GM18907 (cell line): ENCODE results near the gene EAPP.
"Not testable (repeated sequence)": the region's sequence is repeated elsewhere in the genome, so short reads cannot be mapped to it uniquely, and the experiment has no call there.

ENCODE experiments used
- ATAC-seq: cut with Tn5 transposase; IDR thresholded peaks from one replicate; pipeline ENCODE4 v1.9.1; 2021; ENCODE audit warnings: mild to moderate bottlenecking, moderate library complexity; ENCODE audit not compliant: unreplicated experiment

EAPP gene, protein sequence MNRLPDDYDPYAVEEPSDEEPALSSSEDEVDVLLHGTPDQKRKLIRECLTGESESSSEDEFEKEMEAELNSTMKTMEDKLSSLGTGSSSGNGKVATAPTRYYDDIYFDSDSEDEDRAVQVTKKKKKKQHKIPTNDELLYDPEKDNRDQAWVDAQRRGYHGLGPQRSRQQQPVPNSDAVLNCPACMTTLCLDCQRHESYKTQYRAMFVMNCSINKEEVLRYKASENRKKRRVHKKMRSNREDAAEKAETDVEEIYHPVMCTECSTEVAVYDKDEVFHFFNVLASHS

DNA sequence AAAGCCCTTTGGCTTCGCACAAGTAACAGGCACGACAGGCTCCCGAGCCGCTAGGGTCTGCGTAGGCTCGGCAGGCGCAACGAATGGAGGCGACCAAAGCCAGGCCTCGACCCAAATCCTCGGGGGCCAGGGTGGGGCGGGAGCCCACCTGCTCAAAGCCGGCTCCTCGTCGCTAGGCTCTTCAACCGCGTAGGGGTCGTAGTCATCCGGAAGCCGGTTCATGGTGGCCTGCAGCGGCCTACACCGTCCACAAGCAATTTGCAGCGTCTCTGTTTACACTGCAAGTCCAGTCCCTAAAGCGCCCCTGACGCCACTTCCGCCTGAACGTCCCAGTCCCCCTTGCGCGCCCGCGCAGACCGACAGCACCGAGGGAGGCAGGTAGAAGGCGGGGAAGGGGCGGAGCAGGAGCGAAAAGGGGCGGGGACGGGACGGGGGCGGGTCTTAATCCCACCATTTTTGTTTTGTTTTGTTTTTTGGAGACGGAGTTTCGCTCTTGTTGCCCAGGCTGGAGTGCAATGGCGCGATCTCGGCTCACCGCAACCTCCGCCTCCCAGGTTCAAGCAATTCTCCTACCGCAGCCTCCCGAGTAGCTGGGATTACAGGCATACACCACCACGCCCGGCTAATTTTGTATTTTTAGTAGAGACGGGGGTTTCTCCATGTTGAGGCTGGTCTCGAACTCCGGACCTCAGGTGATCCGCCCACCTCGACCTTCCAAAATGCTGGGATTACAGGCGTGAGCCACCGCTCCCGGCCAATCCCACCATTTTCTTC is at the start of gene EAPP:
TSS of gene EAPP (minus strand) at position 295 of the 774 bp plus-strand sequence. CDS start at position 222, 73 bp downstream.
- ATAC-seq: peak; percentile 99

DNA sequence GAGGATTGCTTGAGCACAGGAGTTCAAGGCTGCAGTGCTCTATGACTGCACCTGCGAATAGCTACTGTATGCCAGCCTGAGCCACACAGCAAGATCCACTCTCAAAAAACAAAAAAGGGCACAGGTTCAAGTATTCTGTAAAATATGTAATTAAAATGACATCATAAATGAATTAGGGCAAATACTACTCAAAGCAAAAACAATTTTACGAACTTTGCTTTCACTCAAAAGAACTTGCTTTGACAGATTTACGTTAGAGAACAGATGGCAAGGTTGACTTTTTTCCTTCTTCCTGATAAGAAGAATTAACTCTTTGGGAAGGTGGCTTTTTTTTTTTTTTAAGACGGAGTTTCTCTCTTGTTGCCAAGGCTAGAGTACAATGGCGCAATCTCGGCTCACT is 44.0 kb upstream of the EAPP start:
- no peak for ATAC-seq

DNA sequence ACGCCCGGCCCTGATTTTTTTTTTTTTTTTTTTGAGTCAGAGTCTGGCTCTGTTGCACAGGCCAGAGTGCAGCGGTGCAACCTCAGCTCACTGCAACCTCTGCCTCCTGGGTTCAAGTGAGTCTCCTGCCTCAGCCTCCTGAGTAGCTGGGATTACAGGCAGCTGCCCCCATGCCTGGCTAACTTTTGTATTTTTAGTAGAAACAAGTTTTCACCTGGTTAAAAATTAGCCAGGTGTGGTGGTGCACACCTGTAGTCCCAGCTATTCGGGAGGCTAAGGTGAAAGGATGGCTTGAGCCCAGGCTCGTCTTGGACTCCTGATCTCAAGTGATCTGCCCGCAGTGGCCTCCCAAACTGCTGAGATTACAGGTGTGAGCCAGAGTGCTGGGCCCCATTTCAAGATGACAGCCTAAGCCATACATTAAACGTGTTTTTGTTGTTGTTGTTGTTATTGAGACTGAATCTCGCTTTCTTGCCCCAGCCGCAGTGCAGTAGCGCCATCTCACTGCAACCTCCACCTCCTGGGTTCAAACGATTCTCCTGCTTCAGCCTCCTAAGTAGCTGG is 42.7 kb upstream of the EAPP start:
- no peak for ATAC-seq

DNA sequence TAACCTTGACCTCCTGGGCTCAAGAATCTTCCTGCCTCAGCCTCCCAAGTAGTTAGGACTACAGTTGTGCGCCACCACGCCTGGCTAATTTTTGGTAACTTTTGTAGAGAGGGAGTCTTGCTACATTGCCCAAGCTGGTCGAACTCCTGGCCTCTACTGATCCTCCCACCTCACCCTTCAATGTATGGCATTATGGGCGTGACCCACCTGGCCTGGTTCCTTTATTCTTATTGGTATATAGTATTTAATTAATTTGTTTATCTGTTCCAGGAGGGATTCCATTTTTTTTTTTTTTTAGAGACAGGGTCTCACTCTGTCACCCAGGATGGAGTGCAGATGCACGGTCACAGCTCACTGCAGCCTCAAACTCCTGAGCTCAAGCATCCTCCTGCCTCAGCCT is 40.9 kb upstream of the EAPP start:
- no peak for ATAC-seq

DNA sequence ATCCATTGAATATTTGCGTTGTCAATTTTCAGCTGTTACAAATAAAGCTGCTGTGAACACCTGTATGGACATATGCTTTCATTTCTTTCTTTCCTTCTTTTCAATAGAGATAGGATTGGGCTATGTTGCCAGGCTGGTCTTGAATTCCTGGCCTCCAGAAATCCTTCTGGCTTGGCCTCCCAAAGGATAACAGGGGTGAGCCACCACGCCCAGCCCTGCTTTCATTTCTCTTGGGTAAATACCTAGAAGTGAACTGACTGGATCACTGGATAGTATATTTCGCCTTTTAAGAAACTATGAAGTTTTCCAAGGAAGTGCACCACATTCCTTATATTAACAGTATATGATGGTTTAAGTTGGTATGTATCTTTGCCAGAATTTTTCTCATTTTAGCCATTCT is 32.3 kb upstream of the EAPP start:
- no peak for ATAC-seq

DNA sequence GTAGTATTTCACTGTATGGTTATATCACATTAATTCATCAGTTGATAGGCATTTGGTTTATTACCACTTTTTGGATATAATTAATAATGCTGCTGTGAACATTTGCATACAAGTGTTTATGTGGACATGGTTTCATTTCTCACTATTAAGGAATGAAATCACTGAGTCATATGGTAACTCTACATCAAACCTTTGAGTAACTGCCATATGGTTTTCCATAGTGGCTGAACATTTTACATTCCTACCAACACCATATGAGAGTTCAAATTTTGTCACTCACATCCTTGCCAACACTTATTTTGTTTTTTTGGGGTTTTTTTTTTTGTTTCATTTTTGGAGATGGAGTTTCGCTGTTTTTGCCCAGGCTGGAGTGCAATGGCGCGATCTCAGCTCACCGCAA is 30.2 kb upstream of the EAPP start:
- no peak for ATAC-seq

DNA sequence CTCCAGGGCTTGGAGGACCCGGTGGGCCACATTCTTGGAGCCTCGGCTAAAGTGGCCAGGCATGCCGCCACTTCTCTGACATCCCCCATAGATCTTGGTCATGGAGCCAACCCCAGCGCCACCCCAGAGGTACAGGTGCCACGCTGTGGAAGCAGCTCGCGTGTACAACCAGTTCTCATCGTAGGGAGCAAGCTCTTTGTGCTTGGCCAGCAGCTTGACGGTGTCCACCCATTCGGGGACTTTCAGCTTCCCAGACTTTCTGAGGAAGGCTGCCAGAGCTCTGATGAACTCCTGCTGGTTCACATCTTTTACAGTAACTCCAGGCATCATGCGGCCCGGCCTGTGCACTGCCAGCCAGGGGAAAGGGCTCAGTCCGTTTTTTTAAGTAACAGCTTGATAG is 29.3 kb upstream of the EAPP start:
- ATAC-seq: no peak

DNA sequence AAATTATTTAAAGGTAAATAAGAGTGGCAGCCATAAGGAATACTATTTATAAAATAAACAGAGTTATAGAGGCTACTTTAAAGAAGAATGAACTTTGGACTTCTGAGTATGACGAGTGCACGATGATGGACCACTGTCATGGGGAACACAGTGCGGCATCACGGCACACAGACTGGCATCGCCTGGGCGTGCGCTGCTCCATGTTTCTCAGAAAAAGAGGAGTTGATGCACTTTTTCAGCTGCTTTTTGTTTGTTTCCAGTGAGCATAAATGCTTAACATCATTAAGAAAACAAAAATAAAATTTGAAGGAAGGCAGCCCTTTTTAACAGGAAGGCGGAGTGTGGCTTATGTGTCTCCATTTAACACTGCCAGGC is 23.3 kb upstream of the EAPP start:
- ATAC-seq: no peak

DNA sequence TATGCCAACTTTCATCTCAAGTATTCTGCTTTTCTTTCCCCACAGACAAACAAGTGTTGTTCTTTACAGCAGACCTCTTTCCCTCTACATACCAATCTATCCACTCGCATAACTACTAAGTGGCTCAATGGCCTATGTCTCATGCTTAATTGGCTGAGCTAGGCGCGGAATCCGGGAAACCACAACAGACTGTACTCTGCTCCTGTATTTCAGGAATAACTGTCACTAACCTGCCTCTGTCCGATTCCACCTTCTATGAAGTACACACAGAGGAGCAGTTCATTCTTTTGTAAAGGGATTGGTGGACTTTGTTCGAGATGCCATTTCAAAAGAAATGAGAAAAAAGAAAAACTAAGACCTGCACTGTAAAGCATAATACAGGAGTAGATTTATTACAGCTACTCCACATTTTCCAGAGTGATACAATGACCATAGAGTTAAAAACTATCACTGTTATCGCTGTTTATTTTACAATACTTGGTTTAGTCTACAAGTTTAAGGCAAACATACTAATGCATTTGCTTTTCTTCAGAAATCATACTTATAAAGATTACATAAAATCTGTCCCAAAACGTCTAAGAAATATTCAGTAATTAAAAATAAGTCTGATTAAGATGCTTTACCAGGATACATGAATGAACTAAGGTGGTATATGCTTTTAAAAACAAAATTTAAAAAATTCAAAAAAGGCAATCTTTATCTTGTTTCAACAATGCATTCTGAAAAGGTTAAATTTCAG is 22.7 kb upstream of the EAPP start:
- not testable (repeated sequence) for ATAC-seq

DNA sequence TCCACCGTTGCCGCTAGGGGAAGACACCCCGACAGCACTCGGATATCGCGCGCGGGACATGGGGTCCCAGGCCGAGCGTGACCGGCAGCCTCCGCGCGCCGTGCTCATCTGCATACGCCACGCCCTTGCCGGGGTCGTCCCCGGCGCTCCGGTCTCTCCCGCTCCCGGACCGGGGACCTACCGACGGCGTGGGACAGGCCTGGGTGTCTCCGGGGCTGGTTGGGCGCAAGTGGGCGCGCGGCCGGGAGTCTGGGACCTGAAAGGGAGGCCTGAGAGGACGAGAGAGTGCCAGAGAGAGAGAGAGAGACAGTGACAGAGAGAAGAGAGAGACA is 17.0 kb upstream of the EAPP start:
- peak; percentile 60 for ATAC-seq

DNA sequence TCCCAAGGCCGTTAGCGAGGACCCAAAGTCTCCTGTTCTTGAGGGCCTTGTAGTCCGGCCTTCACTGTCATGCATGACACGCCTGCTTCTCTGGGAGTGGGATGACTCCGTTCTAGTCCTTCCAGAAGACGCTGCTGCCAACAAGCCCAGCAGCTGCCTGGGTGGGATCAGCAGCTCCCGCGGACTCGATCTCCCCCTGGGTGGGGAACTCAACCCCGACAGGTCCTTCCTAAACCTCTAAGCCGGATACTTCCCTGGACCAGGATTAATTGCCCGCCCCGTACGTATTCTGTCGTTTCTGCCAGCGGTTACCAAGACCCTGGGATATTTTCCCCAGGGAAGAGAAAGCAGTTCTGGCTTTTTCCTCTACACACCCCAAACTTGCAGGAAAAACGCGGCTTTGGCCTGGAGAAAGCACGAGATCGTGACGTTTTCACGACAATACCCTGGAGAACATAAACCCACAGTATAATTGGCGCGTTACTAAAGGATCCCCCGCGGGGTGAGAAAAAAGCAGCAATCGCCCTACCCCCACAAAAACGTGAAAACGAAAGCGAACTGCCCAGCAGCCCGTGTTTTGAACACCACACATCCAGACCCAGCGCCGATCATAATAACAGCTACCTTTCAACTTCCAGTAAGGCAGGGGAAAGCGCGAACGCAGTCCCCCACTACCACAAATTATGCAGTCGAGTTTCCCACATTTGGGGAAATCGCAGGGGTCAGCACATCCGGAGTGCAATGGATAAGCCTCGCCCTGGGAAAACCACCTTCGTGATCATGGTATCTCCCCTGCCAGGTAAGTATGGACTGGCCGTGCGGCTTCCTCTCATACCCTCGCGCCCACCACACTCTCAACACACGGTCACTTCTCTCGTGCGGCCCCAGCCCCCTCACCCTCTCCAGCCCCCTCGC is 16.3 kb upstream of the EAPP start:
- ATAC-seq: peak; percentile 82

DNA sequence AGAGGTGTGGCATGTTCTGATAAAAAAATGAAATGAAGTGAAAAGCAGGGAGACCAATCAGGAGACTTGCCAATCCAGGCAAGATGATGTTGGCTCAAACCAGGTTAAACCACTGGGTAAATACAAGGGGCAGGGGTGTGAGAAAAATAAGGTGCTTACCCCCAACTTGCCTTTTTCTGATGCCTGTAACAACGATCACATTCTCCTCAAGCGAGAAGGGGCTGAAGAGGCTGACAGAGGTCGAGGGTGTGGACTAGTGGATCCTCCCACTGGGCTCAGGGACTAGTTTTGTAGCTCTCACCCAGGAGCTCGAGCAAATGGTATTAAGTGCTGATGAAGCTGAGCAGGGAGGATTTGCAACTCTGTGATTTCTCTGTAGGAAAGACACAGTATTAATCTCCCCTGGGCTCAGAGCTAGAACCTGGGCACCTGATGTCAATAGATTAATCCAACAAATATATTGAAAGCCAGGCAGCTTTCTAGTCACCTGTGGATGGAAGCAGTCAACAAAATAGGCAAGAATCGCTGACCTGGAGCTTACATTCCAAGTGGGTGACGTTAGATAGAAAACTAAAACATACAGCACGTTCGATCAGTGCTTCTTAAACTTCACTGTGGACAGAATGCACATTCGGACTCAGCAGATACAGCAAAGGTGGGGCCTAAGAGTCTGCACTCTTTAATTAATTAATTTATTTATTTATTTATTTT is 15.2 kb upstream of the EAPP start:
- no peak for ATAC-seq

DNA sequence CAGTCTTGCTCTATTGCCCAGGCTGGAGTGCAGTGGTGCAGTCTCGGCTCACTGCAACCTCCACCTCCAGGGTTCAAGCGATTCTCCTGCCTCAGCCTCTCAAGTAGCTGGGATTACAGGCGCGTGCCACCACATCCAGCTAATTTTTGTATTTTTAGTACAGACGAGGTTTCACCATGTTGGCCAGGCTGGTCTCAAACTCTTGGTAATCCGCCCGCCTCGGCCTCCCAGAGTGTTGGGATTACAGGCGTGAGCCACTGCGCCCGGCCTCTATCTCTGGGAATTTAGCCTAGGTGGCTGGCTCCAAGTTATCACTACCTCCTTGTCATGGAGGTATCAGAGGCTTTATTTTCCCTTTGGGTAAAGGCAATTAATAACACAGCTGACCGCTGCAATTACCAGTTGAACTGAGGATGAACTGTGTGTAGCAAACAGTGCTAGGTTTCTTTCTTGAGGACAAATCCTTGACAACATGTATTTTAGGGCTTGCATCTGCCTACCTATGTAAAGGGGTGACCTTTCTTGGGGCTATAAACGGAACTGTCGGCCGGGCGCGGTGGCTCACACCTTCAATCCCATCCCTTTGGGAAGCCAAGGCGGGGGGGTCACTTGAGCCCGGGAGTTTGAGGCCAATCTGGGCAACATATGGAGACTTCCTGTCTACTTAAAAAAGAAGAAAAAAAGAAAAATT is 9.9 kb upstream of the EAPP start:
- ATAC-seq: not testable (repeated sequence)

DNA sequence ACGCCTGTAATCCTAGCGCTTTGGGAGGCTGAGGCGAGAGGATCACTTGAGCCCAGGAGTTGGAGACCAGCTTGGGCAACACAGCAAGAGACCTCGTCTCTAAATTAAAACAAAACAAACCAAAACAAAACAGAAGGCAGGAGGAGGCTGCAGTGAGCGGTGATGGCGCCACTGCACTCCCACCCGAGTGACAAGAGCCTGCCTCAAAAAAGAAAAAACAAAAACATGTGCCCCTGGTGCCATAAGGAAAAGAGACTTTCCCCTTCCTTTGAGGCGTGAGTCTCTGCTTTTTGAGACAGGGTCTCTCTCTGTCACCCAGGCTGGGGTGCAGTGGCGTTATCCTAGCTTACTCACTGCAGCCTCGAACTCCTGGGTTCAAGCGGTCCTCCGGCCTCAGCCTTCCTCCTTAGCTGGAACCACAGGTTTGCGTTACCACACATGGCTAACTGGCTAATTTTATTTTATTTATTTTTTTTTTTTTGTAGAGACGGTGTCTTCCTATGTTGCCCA is 9.0 kb upstream of the EAPP start:
- ATAC-seq: no peak

DNA sequence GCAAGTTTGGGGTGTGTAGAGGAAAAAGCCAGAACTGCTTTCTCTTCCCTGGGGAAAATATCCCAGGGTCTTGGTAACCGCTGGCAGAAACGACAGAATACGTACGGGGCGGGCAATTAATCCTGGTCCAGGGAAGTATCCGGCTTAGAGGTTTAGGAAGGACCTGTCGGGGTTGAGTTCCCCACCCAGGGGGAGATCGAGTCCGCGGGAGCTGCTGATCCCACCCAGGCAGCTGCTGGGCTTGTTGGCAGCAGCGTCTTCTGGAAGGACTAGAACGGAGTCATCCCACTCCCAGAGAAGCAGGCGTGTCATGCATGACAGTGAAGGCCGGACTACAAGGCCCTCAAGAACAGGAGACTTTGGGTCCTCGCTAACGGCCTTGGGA is 7.6 kb upstream of the EAPP start:
- ATAC-seq: peak; percentile 45

DNA sequence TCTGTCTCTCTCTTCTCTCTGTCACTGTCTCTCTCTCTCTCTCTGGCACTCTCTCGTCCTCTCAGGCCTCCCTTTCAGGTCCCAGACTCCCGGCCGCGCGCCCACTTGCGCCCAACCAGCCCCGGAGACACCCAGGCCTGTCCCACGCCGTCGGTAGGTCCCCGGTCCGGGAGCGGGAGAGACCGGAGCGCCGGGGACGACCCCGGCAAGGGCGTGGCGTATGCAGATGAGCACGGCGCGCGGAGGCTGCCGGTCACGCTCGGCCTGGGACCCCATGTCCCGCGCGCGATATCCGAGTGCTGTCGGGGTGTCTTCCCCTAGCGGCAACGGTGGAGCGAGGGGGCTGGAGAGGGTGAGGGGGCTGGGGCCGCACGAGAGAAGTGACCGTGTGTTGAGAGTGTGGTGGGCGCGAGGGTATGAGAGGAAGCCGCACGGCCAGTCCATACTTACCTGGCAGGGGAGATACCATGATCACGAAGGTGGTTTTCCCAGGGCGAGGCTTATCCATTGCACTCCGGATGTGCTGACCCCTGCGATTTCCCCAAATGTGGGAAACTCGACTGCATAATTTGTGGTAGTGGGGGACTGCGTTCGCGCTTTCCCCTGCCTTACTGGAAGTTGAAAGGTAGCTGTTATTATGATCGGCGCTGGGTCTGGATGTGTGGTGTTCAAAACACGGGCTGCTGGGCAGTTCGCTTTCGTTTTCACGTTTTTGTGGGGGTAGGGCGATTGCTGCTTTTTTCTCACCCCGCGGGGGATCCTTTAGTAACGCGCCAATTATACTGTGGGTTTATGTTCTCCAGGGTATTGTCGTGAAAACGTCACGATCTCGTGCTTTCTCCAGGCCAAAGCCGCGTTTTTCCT is 7.0 kb upstream of the EAPP start:
- ATAC-seq: peak; percentile 77

DNA sequence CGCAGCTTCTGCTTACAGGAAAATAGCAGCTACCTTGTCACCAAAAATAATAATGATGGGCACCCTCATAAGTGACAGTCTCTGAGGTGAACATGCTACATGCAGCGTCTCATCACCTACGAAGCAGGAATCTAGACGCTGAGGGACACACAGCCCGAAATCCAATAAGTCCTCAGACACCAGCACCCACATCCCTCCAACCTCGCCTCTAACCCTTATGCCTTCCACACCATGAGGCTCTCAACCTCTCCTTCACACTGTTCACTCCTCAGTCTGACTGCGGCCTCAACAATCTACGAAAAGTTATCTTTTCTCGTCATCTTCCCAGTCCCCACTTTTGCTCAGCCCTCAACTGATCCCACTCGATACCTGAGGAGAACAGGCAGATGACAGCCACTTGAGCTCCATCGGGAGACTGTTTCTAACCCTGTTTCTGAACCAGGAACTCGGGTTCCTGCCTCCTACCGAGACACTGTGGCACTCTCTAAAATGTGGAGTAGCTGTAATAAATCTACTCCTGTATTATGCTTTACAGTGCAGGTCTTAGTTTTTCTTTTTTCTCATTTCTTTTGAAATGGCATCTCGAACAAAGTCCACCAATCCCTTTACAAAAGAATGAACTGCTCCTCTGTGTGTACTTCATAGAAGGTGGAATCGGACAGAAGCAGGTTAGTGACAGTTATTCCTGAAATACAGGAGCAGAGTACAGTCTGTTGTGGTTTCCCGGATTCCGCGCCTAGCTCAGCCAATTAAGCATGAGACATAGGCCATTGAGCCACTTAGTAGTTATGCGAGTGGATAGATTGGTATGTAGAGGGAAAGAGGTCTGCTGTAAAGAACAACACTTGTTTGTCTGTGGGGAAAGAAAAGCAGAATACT is 919 bp upstream of the EAPP start:
- not testable (repeated sequence) for ATAC-seq
